NCI-H146 treated with DMSO at 0.1 percent for 48 hours (cell line): ENCODE measurements around the gene MRPL51.

Source experiments
- DNase-seq: peaks from one replicate; lab custom pipeline; 2025; ENCODE audit not compliant: unreplicated experiment; lab: John Stamatoyannopoulos, UW

The MRPL51 gene

GRCh38 chr12:6462234-6462995 lies 30.6 kb downstream of the MRPL51 start:
- no peak for DNase-seq

GRCh38 chr12:6461401-6462233 lies 31.4 kb downstream of the MRPL51 start:
- no peak for DNase-seq

DNA sequence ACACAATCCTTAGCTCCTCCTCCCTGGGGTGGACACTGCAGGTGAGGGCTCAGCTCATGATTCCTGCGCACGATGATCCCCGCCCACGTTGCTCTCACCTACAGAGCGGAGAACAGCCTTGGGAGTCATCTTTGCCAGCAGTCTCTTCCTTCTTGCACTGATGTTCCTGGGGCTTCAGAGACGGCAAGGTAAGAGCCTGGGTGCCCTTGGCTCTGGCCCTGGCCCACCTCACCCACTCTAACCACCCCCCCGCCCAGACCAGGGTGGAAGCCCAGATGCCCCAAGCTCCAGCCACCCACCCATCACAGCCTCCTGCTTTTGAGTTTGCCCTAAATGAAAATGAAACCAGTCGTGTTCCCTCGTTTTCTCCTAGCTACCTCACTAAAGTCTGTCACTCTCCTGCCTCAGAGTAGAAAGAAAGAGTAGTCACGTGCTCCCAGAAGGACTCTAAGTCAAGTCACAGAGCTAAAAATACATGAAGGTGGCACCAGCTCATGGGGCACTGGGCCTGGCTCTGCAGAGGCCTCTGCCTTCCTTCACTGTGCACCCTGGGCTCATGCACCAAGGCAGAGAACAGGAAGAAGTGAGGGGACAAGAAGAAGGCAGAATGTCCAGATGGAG lies 32.2 kb downstream of the MRPL51 start:
- no peak for DNase-seq

DNA sequence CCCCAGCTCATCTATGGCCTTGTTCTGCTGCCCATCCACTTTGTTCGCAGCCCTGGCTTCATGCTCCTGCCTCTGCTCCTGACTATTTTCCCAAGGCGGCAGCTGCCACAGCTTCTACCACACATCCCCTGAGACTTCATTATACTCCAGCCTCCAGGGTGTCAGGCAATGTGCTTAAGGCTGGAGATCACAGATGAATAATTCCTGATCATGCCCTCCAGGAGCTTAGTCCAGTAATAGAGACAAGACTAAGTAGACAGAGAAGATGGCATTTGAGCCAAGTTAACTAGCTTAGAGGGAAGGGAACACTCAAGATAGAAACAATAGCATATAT lies 34.1 kb downstream of the MRPL51 start:
- DNase-seq: no peak

DNA sequence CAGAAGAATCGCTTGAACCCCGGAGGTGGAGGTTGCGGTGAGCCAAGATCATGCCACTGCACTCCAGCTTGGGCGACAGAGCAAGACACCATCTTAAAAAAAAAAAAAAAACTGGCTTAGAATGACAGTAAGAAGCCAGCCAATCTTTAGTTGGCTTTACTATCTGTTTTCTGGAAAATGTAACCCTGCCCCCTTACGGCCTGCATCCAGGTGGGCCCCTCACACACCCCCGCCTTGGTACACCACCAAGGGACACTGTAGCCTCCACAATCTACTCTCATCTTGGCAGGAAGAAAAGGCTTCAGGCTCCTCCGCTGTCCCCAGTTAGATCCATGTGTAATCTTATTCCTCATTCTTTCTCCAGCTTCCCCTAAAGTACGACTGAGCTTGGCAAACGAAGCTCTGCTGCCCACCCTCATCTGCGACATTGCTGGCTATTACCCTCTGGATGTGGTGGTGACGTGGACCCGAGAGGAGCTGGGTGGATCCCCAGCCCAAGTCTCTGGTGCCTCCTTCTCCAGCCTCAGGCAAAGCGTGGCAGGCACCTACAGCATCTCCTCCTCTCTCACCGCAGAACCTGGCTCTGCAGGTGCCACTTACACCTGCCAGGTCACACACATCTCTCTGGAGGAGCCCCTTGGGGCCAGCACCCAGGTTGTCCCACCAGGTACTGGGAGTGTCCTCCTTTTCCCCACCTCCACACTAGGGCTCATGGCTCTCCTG lies 34.6 kb downstream of the MRPL51 start:
- DNase-seq: no peak

GRCh38 chr12:6457220-6457945 lies 35.7 kb downstream of the MRPL51 start:
- DNase-seq: no peak

DNA sequence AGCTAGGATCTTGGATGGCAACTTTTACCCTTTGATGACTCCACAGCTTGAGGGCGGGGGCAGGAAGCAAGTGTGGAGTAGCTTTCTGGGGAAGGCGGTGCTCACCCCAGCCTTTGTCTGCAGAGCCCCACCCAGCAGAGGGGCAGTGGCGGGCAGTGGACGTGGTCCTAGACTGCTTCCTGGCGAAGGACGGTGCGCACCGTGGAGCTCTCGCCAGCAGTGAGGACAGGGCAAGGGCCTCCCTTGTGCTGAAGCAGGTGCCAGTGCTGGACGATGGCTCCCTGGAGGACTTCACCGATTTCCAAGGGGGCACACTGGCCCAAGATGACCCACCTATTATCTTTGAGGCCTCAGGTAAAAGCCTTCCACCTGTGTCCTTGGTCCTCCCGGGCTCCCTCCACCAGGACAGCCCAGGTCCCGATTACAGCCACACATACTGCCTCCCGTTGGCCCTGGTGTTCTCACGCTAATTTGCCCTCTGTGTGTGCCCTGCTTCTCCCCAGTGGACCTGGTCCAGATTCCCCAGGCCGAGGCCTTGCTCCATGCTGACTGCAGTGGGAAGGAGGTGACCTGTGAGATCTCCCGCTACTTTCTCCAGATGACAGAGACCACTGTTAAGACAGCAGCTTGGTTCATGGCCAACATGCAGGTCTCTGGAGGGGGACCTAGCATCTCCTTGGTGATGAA lies 40.0 kb downstream of the MRPL51 start:
- DNase-seq: peak; percentile 27

DNA sequence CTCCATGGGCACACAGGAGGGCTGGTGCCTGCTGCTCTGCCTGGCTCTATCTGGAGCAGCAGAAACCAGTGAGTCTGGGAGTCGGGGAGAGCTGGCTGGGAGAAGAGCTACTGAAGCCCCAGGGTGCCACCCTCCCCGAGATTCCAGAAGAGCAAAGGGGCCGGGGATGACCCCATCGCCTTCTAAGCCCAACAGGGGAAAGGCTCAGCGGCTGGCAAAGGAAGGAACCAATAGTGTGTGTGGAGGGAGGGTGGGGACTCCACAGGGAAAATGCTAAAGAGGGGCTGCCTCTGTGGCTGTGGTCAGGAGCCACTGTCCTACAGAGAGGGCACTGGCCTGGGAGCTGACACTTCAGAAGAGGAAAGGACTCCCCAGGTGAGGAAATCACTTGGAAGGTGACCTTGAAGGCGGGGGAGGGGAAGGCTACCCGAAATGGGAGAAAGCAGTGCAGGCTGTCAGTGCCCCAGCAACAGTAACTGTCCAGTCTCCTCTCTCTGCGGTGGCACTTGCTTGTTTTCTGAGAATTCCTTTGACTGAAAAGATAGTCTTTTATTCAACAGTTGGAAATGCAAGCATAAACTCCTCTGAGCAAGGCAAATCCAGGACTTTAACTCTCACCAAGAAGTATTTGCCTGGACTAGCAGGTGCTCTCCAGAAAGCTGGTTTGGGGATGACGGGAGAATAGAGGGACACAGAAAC lies 40.7 kb downstream of the MRPL51 start:
- peak; percentile 52 for DNase-seq

- DNase-seq: peak; percentile 99
Measured at GRCh38 chr12:6451348-6452244, 41.5 kb downstream of the MRPL51 start, which contains the start of gene TAPBPL. TAPBPL (plus strand) TSS chr12:6452042; CDS start chr12:6452249, 207 bp downstream.

GRCh38 chr12:6450869-6451347 lies 42.2 kb downstream of the MRPL51 start:
- no peak for DNase-seq

GRCh38 chr12:6450091-6450868 lies 42.8 kb downstream of the MRPL51 start:
- DNase-seq: no peak

DNA sequence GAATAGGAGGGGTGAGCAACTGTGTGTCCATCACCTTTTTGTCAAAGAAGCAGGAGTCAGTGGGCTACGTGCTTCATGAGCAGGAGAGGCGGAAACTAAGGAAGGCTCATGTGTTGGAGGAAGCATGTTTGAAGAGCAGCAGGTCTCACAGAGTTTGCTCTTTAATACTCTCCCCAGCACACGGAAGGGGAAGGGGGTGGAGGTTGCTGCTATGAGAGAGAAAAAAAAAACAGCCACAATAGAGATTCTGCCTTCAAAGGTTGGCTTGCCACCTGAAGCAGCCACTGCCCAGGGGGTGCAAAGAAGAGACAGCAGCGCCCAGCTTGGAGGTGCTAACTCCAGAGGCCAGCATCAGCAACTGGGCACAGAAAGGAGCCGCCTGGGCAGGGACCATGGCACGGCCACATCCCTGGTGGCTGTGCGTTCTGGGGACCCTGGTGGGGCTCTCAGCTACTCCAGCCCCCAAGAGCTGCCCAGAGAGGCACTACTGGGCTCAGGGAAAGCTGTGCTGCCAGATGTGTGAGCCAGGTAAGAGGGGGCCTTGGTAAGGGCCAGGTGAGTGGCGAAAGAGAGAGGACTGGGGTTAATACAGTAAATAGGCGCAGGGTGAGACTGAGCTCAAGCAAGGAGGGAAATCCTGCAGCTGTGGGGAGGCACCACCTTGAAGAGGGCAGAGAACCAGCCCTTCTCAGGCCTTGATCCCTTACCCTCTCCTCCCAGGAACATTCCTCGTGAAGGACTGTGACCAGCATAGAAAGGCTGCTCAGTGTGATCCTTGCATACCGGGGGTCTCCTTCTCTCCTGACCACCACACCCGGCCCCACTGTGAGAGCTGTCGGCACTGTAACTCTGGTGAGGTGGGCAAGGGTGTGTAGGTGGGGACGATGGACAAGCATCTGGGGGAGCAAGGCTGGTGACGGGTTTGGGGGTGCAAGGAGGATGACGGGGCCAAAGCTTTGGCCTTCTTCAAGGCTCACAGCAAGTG lies 48.1 kb downstream of the MRPL51 start, which contains the start of gene CD27:
CD27 (plus strand) TSS at position 252 of the 985 bp plus-strand sequence; CDS start at position 393, 141 bp downstream.
- DNase-seq: no peak

DNA sequence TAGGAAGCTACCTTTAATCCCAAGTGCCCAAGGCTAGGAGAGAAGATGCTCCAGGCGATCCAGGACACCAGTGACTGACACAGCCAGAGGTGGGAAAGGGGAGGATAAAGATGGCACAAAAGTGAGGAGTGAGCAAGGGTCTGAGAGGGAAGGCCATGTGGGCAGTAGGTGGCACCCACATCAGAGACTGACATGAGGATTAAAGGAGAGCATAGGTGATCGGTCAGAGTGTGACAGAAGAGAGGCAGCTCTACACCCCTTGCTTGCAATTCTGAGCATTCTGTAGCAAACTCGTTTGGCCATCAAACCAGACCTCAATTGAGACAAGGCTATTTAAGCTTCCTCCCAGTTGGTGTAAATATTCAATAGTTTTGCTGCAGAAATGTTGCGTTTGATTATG lies 49.0 kb downstream of the MRPL51 start:
- DNase-seq: no peak

DNA sequence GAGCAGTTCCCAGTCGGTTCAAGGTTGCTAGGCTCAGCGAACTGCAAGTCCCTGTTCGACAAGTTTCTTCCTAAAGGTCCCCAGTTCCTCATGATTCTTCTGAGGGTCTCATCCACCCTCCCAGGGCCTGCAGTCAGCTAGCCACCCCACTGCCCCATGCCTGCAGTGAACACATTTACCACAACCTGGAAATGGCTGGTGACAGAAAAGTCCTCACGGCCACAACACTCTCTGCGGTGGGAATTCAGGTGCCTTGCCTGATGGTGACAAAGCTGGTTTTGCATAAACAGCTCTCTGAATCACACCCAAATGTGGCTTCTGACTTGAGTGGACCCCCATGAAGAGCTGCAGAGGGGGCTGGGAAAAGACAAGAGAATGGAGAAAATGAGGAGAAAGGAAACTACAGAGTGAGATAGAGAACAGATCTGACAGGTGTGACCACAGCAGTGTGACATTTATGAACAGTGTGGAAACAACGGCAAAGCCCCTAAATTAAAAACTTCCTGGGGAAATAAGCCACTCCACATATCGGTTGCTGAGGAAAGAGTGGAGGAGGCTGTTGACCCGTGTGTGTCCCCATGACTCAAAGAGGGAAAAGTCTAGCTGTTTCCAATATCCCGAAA lies 49.6 kb downstream of the MRPL51 start:
- DNase-seq: no peak

DNA sequence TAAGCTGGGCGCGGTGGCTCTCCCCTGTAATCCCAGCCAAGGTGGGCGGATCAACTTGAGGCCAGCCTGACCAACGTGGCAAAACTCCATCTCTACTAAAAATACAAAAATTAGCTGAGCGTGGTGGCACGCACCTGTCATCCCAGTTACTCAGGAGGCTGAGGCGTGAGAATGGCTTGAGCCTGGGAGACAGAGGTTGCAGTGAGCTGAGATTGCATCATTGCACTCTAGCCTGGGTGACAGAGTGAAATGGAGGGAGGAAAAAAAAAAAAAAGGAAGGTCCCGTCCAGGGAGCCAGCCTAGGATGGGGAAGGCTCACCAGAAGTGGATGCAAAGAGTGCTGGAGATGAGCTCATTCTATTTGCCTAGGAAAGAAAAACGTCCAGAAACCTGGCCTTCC lies 50.2 kb downstream of the MRPL51 start:
- no peak for DNase-seq
